Measurements from ENCODE around the gene GBX1.
A peak's percentile ranks its signal among the peaks of the same experiment; 100 is the strongest.

GBX1 gene

DNA sequence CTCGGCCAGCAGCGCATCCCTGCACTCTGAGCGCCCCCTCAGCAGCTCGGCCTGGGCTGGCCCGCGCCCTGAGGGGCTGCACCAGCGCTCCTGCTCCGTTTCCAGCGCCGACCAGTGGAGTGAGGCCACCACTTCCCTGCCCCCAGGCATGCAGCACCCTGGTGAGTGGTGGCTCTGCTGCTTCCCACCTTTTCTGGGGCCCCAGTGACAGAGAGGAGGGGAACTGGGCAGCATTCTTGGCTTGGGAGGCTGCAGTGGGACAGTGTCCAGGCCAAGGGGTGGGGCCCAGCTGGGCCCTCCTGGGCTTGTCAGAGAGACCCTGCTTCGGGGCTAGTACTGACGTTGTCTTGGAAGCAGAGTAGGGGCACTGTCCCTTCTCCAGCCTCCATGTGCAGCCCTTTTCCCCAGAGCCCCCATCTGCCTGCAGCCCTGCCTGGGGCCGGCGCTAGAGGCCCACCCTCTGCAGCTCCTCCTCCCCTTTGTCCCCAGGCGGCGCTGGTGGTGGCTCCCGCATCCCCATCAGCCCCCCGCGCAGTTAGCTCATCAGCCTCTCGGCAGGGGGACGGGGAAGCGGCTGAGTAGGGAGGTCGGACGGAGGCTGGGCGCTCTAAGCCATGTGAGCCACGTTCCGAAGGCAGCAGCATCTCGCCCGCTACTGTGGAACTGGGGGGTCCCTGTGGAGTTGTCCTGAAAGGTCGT is 29.2 kb downstream of the GBX1 start:
- DNase-seq, result no peak

DNA sequence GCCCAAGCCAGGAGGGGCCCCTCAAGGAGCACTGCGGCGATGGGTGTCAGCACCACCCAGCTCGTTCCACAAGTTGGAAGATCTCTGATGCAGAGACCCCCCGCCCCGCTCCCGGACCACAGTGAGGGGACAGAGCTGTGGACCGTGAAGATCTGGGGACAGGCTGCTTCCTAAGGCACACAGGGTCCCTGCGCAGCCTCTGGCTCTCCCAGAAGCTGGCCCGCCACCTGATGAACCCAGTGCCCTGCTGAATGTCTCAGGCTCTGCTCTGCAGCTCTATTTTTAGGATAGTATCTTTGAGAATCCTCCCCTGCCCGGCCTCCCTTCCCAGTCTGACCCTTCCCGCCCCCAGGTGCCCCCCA is 29.7 kb downstream of the GBX1 start:
- no peak for DNase-seq

- DNase-seq, result no peak
Observed at GRCh38 chr7:151137076-151137675, 30.3 kb downstream of the GBX1 start.

DNA sequence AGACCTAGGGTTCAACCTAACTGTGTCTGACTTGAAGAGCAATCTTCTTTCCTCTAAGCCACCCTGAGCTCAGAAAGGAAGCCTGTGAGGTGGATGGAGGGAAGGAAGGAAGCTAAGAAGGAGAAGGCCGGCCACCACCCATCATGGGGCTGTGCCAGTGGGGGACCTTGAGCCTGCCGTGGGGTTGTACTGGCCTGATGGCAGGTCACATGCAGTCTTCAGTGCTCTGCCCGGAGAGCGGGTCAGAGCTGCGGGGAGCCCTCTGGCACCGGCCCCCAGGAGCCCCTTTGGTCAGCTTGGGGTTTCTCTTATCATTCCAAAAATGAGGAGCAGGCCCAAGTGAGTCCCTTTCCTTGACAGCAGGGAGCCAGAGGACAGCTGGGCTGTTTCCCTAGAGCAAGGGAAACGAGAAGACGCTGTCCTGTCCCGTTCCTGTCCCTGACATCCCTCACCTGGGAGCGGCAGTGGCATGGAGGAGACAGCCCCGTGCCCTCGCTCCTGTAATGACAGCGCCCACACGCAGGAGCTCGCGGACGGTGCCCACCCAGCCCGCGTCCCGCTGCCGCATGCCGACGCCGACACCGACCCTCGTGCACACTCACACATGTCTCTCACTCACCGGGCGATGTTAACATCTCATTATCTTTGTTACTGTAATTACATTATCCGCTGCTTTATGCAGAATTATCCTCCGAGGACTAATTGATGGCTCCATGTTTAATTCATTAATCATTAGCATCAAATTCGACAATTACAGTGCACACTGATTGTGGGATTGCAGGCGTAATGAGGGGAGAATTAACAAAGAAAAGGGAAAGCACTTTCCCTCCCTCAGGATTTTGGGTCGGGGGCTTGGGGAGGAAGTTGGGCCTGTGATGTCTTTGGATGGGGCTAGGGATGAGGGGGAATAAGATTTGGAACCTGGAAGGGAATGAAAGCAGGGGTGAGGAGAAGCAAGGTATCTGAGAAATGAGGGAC is 31.3 kb downstream of the GBX1 start:
- DNase-seq, result no peak

GRCh38 chr7:151135525-151135845 is 32.0 kb downstream of the GBX1 start:
- DNase-seq, result no peak

DNA sequence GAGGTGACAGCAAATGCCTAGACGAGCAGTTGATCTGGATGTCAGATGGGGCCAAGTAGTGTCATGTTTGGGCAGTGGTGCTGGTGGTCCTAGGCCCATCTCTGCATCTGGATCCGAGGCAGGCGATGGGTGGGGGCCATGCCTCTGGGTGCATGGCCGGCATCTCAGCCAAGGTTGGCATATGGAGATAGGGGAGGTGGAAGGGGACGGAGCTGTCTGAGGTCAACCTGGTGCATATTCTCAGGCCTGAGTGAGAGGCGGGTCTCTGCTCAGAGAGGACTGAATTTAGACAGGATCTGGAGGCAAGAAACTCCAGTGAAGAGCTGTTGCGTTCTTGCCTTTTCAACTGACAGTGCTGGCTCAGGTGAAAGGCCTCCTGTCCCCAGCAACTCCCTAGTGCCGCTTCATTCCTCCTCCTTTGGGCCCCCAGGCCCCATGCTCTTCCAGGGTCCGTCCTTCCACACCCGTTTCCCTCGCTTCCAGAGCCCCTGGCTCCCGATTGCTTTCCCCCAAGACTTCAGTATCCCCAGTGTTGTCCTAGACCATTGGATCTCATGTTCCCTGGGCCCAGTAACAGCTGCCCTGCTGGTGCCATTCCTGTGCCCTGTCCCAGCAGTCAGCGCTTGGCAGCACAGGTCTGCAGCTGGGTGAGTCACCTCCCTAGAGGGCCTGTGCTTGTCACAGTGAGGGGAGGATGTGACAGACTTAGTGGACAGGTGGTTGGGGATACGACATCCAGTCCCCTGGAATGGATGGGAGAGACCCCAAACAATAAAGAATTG is 32.6 kb downstream of the GBX1 start:
- DNase-seq, result no peak

DNA sequence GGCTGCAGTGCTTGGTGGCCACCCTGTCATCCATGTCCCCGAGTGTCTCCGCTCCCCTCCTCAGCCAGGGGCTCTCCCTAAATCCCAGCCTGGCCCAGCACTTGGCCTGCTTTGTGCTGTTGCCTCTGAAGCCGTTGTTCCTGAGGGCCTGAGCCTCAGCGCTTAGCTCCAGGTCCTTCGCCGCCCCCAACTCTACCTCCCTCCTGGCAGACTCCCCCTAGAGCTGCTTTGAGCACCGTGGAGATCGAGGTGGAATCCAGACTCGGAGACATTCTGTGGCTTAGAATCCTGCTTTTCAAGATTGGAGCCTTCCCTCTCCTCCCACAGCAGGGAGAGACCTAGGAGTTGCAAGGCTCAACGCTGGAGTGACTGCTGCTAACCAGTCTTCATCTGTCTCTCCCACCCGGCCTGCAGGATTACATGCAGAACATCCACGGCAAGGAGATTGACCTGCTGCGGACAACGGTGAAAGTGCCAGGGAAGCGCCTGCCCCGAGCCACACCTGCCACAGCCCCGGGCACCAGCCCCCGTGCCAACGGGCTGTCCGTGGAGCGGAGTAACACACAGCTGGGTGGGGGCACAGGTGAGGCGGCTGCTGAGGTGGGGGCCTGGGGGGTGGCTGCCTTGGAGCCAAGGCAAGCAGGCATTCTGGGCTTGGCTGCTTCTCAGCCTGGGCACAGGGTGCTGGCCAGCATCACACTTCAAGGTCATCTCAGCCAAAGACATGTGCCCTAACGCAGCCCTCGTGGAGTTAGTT is 33.3 kb downstream of the GBX1 start:
- DNase-seq, result no peak

DNA sequence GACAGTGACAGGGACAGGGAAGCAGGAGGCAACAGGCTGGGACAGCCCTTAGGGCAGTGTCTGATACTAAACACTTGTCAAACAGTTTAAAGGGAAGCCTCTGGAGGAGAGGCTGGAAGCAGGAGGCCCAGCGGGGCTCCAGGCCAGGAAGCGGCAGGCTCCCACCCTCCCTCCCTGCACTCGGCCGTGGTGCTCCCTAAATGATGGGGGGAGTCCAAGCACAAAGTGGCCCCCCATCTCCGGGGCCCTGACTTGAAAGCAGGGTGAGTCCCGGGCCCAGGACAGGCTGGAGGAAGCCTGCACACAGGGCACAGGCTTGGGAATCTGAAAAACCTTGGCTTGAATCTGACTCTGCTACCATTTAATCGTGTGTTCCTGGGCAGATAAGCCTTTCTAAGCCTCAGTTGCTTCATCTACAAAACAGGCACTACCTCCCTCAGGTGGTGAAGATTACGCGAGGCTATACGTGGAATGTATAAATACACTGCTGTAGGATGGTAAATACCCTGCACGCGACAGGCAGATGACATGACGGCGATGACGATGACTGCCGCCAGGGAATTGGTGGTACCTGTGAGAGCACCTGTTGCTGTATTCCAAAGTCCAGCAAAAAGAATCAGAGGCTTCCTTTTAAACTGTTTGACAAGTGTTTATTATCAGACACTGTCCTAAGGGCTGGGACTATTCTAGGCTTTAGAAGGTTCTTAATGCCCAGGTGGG is 34.1 kb downstream of the GBX1 start:
- DNase-seq, result no peak

DNA sequence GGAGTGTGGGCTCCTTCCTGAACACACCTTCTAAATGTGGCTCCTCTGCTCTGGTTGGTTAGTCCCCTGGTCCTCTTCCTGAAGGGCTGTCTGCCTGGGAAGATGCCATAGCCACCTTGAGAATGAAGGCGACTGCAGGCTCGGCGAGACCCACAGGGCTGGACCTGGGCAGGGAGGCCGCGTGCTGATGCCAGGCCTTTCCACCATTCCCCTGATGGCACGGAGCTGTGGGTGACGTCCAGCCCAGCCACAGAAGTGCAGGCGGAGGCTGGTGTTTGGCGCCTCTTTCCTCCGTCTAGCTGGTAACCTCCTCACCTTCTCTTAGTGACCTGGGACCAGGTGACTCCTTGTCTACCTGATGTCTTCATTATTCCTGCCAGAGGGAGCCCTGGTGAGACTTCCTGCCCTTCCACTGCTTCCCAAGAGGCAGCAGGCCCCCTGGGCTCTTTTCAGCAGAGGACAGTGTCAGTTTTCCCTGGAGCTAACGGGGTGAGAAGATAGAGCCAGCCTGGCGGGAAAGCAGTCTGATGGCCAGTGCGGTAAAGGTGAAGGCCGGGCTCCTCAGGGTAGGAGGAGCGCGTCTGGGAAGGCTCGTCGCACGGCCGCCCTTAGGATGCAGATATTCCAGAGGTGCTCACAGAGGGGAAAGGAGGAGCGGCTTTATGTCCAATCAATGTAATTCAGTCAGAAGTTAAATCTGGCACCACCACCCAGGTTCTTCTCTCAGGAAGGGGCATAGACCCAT is 34.9 kb downstream of the GBX1 start:
- DNase-seq, result no peak

- no peak for DNase-seq
Observed at GRCh38 chr7:151131592-151132293, 35.8 kb downstream of the GBX1 start.

- DNase-seq, result no peak
Observed at GRCh38 chr7:151131224-151131591, 36.3 kb downstream of the GBX1 start.

GRCh38 chr7:151130741-151131157 is 36.7 kb downstream of the GBX1 start:
- no peak for DNase-seq

- no peak for DNase-seq
Observed at GRCh38 chr7:151129960-151130591, 37.4 kb downstream of the GBX1 start.

DNA sequence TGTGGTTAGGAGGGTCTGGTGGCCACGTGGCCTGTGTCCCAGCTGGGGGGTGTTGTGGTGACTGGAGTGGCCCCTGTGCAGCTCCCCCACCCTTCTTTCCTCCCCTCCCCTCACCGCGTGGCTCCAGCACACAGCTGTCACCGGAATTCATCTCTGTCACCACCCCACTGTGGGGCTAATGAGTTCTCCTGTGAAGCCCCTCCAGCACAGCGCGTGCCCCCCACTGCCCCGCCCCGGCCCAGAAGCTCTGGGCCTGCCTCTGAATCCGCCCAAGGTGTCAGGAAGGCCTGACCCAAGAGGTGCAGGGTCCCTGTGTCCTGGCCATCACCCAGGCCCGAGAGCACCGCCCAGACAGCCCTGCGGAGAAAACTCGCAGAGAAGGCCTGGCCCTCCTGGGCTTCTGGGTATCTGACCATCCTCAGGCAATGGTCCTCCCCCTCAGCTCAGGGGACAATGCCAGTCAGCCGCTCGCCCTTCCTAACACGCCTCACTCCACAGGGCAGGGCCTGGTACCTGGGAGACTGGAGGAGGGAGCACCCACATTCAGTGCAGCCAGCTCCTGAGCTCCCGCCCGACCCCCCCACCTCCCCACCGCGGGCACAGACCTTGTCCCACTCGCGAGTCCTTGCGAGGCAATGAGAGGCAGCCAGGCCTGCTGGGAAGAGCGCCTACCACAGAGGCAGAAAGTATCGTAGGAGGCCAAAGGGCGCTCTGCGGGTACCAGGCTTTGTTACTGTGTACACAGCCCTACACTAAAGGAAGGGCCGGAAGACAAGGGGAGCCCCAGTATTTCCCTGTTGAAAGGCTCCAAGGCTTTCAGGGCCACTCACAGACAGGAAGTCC is 38.2 kb downstream of the GBX1 start:
- no peak for DNase-seq

DNA sequence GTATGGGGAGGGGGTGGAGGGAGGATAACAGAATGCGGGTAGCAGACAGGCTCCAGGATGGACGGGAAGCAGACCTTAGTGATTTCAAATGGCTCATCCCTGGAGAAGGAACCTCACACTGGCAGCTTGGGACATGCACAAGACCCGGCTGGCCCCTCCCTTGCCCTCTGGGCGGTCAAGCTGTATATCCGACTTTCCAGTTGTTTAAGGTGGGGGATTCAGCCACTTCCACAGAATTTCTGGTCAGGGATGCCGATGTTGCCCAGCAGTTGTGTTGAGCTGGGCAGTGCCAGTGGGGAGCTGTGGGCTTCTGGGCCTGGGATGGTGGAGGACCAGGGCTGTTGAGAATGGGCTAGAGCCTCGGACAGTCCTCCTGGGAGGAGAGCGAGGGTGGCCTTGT is 38.8 kb downstream of the GBX1 start:
- DNase-seq, result no peak

DNA sequence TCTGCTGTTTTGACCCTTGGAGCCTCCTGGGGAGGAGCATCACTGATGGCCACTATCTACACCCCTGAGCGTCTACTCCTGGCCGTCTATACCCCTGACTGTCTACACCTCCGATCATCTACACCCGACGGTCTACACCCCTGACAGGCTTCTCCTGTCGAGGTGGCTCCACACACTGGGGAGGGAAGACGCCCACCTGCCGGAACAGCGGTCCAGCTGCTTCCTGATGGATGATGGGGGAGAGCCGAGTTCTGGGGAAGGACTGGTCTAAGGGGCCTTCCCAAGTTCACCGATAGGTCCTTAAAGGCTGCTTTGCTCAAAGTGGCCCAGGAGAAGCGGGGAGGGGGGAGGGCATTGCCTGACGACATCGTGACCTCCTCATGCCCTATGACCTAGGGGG is 39.4 kb downstream of the GBX1 start:
- DNase-seq, result no peak

GRCh38 chr7:151126491-151127137 is 40.9 kb downstream of the GBX1 start:
- DNase-seq, result peak; percentile 23

GRCh38 chr7:151125846-151126481 is 41.5 kb downstream of the GBX1 start:
- peak; percentile 35 for DNase-seq
